Caco-2 (cell line): Measurements from ENCODE around the gene PGC. TPM values are rescaled to one million over a fixed set of nuclear protein-coding genes. Genes with fewer than 3 reads are reported as not detected.

Source experiments
- BruUV-seq: library from RNA; stranded (reverse); fragments of 400-500 nt; replicated peaks from 2 replicates; lab custom pipeline; 2021; lab: Mats Ljungman, UMichigan
- CTCF ChIA-PET: fragments of 300-600 bp; sonication (Branson Sonifier 250); formaldehyde crosslinking; loops from one replicate; lab custom pipeline; 2022; ENCODE audit warnings: antibody characterized with exemption; lab: Charles Lee
- POLR2A ChIA-PET: fragments of 300-600 bp; sonication (Branson Sonifier 250); formaldehyde crosslinking; loops from one replicate; lab custom pipeline; 2022; ENCODE audit warnings: antibody characterized with exemption; lab: Charles Lee
- DNase-seq, 2 experiments: peaks; one replicate each; pipeline versions ENCODE4 v3.0.0 to v3.0.0-alpha.2; 2020 to 2022
- H3K27me3 ChIP-seq: replicated peaks from 2 replicates; pipeline ENCODE4 v1.6.0; 2011; ENCODE audit warnings: low read length; ENCODE audit not compliant: control insufficient read depth, insufficient read depth
- H3K36me3 ChIP-seq: 2 replicates; pipeline ENCODE4 v1.5.1; 2011; ENCODE audit warnings: low read length; ENCODE audit not compliant: control insufficient read depth, insufficient read depth
- H3K4me1 ChIP-seq: fragments of 250-450 bp; sonication (Bioruptor Pico); 2 replicates; pipeline ENCODE4 v1.5.1; 2020; ENCODE audit warnings: mild to moderate bottlenecking
- H3K4me3 ChIP-seq: 2 replicates; pipeline ENCODE4 v1.5.1; 2011; ENCODE audit warnings: low read depth, mild to moderate bottlenecking, control low read depth, low read length
- H3K9me3 ChIP-seq: fragments of 250-450 bp; sonication (Bioruptor Pico); 2 replicates; pipeline ENCODE4 v1.5.1; 2020; ENCODE audit warnings: mild to moderate bottlenecking, moderate library complexity
- H3K27ac Mint-ChIP-seq: one replicate; pipeline ENCODE4 v1.8.0; 2022; ENCODE audit warnings: mixed read lengths; ENCODE audit not compliant: unreplicated experiment
- H3K27me3 Mint-ChIP-seq: one replicate; pipeline ENCODE4 v1.8.0; 2022; ENCODE audit warnings: mixed read lengths; ENCODE audit not compliant: insufficient read depth, unreplicated experiment
- H3K36me3 Mint-ChIP-seq: one replicate; pipeline ENCODE4 v1.8.0; 2022; ENCODE audit warnings: mild to moderate bottlenecking, mixed read lengths; ENCODE audit not compliant: insufficient read depth, unreplicated experiment
- H3K4me1 Mint-ChIP-seq: one replicate; pipeline ENCODE4 v1.8.0; 2022; ENCODE audit warnings: low read depth, mixed read lengths; ENCODE audit not compliant: unreplicated experiment
- H3K4me3 Mint-ChIP-seq: one replicate; pipeline ENCODE4 v1.8.0; 2022; ENCODE audit warnings: mild to moderate bottlenecking, moderate library complexity, mixed read lengths; ENCODE audit not compliant: unreplicated experiment
- H3K9me3 Mint-ChIP-seq: one replicate; pipeline ENCODE4 v1.8.0; 2022; ENCODE audit warnings: mixed read lengths; ENCODE audit not compliant: unreplicated experiment
- CTCF ChIP-seq, 2 experiments: fragments of 200-600 bp in 1 of 2; IDR thresholded peaks; 1 replicate in 1 of 2; 2 replicates in 1 of 2; pipeline versions ENCODE4 v1.5.1 to v1.8.0; 2011 to 2022; ENCODE audit warnings: antibody characterized with exemption in 1 of 2, control low read depth in 1 of 2, inconsistent platforms in 1 of 2, low read depth in 1 of 2, low read length in 1 of 2, mild to moderate bottlenecking in 1 of 2, moderate library complexity in 1 of 2; ENCODE audit not compliant: insufficient read depth in 1 of 2, severe bottlenecking in 1 of 2, unreplicated experiment in 1 of 2
- intact Hi-C: fragments of 100-400 bp; cut with micrococcal nuclease; formaldehyde crosslinking; loops from one replicate; pipeline ENCODE4 v1.10.0; 2022; ENCODE audit not compliant: unreplicated experiment
- total RNA-seq: library from RNA; stranded (reverse); gene quantifications from 2 replicates; pipeline ENCODE4 v1.2.3, GENCODE V29; 2022

The PGC gene
- total RNA-seq, 1 experiment from 2014 or later: 12.2 TPM

- Mint-ChIP-seq H3K27me3 (no peaks in the 10 kb centered on the region), H3K9me3 (no peaks in the 10 kb centered on the region), H3K4me1 (peaks cover 7% of the 10 kb centered on the region), H3K27ac (no peak overlapping the region), H3K4me3 (no peak overlapping the region), H3K36me3 (no peaks in the 10 kb centered on the region)
- Histone ChIP-seq H3K4me1 (peaks cover 11% of the 10 kb centered on the region), H3K9me3 (no peaks in the 10 kb centered on the region), H3K27me3 (no peaks in the 10 kb centered on the region), H3K4me3 (no peak overlapping the region), H3K36me3 (no peaks in the 10 kb centered on the region)
- ChIA-PET POLR2A (no interaction called here), CTCF (no interaction called here)
- no TSS peak for BruUV-seq
- DNase-seq: no peak
- no peak for TF ChIP-seq CTCF (IDR thresholded peaks at IDR 0.05; ENCODE audit: insufficient read depth in 1 of 2, low read depth in 1 of 2, low read length in 1 of 2, severe bottlenecking in 1 of 2, unreplicated experiment in 1 of 2)
- intact Hi-C loops: no loop called here
Observed at GRCh38 chr6:41731561-41732086, 15.6 kb downstream of the PGC start.

GRCh38 chr6:41730531-41731436 lies 16.4 kb downstream of the PGC start:
- Histone ChIP-seq H3K27me3 (no peaks in the 10 kb centered on the region), H3K4me3 (no peak overlapping the region), H3K4me1 (peaks cover 3% of the 10 kb centered on the region), H3K9me3 (no peaks in the 10 kb centered on the region), H3K36me3 (no peaks in the 10 kb centered on the region)
- Mint-ChIP-seq H3K27me3 (no peaks in the 10 kb centered on the region), H3K9me3 (no peaks in the 10 kb centered on the region), H3K27ac (no peak overlapping the region), H3K4me3 (no peak overlapping the region), H3K36me3 (no peaks in the 10 kb centered on the region), H3K4me1 (peaks cover 7% of the 10 kb centered on the region)
- no peak for DNase-seq
- no peak for TF ChIP-seq CTCF (IDR thresholded peaks at IDR 0.05; ENCODE audit: insufficient read depth in 1 of 2, low read depth in 1 of 2, low read length in 1 of 2, severe bottlenecking in 1 of 2, unreplicated experiment in 1 of 2)
- no TSS peak for BruUV-seq
- CTCF ChIA-PET: no interaction called here
- POLR2A ChIA-PET: no interaction called here
- intact Hi-C loops: no loop called here

- no TSS peak for BruUV-seq
- ChIA-PET CTCF (no interaction called here), POLR2A (no interaction called here)
- no peak for DNase-seq
- Mint-ChIP-seq H3K36me3 (no peaks in the 10 kb centered on the region), H3K4me1 (peaks cover 9% of the 10 kb centered on the region), H3K27ac (no peak overlapping the region), H3K9me3 (no peaks in the 10 kb centered on the region), H3K27me3 (no peaks in the 10 kb centered on the region), H3K4me3 (no peak overlapping the region)
- H3K36me3 ChIP-seq: no peaks in the 10 kb centered on the region
- H3K4me1 ChIP-seq: peaks cover 7% of the 10 kb centered on the region
- no peaks in the 10 kb centered on the region for H3K27me3 ChIP-seq
- no peaks in the 10 kb centered on the region for H3K9me3 ChIP-seq
- intact Hi-C loops: no loop called here
- no peak overlapping the region for H3K4me3 ChIP-seq
- no peak for TF ChIP-seq CTCF (IDR thresholded peaks at IDR 0.05; ENCODE audit: insufficient read depth in 1 of 2, low read depth in 1 of 2, low read length in 1 of 2, severe bottlenecking in 1 of 2, unreplicated experiment in 1 of 2)
Observed at GRCh38 chr6:41729624-41730023, 17.6 kb downstream of the PGC start.
